GM21619 (cell line): ENCODE data around the gene TRABD2A.

Source experiments
- ATAC-seq: cut with Tn5 transposase; IDR thresholded peaks from one replicate; pipeline ENCODE4 v1.9.1; 2021; ENCODE audit not compliant: unreplicated experiment

Gene TRABD2A

DNA sequence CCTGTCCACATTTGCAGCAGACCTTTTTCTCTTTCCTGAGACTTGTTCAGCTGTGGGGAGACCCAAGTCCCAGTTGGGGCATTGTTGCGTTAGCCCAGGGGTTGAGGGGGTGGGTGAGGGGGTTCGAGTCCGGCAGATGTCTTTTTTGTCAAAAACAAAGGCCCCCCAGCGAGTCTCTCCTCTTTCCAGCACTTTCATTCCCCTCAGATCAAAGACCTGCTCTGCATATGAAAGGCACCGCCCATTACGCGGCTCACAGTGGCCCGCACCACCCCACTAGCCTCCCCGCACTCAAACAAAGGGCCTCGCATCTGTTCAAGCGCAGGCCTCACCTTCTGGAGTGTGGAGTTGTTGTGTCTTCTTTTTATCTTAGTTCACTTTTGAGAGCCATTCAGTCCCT, 25.2 kb downstream of the TRABD2A start:
- ATAC-seq, result no peak

DNA sequence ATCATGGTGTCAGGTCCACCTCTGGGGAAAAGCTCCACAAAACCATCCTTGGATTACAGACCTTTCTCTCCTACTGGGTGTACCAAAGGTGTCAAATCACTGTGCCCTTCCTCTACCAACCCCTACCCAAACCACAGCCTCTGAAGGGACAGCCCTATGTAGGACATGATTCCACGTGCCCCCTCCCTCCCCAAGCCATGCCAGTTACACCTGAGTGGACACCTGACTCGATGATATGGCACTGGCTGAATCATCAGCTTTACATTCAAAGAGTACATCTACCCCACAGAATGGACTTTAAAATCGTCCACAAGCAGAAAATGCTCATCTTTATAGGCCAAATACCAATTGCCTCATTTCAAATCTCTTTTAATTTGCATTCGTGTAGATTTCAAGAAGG, 26.0 kb downstream of the TRABD2A start:
- no peak for ATAC-seq

DNA sequence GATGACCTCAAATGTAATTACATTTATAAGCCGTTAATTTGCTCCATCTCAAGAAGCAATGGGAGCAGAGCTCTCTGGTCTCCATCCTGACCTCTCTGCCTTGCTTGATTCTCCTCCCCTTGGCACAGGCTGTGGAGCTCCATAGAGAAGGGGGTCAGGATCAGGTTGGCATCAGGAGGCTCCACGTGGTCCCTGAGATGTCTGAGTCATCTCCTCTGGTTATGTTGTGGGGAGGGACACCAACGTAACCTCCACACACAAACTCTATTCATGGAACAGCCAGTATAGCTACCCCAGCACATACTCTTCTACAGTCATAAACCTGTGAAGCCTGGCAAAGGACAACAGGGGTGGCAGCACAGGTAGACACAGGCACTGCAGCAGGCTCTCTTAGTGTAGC, 29.0 kb downstream of the TRABD2A start:
- no peak for ATAC-seq

DNA sequence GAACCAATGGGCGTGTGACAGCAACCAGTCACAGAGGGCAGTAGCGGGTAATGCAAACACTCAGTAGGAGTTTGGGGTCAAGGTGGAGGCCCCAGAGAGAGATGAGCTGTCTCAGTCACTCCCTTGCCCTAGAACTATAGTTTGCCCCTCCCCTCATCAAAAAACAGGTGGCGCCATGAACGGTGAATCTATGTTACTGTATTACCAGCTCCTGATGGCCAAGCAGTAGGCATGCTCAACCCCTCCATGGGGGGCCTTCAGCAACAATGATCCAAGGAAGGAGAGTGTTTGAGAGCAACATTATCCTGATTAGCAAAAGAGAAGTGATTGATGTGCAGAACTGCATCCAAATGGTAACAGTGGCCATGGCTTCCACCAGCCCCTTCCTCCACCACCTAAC, 30.4 kb downstream of the TRABD2A start:
- ATAC-seq, result no peak

DNA sequence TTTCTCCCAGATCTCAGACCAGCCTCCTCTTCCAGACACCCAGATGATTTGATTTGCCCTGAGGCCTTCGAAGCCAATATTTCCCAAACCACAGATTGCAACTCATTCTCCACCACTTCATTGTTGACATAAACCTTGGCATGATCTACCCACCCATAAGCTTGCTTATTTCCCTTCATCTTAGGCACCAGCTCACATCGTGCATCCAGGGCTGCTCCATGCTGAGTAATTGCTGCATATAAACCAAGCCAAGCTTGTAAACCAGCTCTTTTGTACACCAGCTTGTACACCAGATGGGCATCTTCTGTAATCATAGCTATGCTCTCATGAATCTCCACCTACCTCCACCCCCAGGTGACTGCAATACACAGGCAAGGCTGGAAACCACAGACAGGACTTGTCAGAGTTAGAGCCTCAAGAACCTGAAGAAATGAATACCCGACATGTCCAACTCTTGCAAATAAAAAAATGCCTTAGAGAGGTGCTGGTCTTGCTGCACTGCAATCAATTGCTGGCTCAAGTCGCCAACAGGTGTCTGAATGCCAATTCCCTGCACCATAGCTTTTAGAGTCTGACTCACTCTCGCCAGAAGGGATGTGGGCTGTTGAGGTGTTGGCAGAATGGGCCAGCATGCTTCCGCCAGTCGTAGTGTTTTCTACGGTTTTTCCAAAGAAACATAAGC, 31.5 kb downstream of the TRABD2A start:
- no peak for ATAC-seq

DNA sequence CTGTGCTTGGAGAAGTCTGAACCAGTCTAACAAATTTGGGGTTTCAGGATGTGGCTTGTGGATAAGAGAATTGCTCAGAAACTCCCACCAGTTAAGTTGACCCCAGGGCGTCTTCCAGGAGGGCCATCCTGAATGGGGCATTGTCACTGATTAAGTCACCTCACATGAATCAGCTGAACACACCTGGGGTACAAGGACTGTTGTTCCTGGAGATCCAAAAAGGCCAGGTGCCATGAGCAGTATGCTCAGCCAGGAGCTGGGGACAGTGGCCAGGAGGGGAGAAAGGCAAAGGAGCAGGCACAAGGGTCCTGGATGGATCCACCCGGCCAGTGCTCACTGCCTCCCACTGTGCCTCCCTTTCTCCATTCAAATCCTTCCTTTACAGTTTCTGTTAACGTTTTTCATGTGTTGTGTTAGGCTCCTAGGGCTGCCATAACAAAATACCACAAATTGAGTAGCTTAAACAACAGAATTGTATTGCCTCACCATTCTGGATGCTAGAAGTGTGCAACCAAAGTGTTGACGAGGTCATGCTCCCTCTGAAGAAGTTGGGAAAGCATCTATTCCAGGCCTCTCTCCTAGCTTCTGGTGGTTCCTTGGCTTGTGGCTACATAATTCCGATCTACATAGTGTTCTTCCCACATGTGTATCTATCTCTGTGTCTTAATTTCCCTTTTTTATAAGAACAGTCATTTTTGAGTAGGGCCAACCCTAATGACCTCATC, 33.4 kb downstream of the TRABD2A start:
- ATAC-seq, result no peak

DNA sequence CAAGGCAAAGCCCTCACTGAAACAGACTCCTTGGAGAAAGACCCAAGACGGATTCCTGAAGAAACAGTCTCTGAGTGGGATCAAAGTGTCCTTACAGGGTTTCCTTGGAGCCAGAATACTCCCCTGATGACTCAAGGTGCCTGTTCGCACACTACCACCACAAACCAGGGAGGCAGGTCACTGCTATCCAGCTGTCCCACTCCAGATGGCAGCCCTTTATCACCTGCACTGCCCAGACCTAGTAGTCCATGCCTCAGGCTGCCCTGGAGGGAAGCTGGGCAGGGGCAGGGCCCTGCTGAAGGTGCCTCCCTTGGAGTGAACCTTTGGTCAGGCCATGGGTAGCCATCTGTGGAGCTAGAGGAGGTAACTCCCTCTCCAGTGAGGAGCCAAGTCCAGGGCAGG, 34.1 kb downstream of the TRABD2A start:
- no peak for ATAC-seq

DNA sequence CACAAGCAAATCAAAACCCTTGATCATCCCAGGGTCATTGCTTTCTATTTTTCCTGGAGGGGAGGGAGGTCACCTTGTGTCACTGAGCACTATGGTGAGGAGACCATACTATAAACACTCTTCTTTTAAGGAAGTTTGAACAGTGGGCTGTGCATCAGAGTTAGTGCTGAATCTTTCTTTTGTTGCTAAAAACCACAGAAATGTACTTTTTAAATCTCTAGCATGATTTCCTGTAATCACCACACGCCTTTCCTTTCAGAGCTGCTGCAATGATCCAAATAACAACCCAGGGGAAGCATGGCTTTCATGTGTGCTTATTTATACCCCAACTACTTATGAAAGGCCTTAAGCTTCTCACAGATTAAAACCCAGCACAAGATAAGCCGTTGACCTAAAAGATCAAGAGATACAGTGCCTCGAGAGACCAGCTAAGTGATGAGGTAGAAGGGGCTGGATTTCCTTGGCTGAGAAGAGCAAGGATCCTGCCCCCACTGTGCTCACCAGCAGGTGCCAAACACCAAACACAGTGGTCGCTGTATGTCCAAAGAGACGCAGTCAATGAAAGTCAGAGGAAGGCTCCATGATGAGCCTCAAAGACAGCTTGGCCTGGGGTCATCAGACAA, 34.7 kb downstream of the TRABD2A start:
- no peak for ATAC-seq

DNA sequence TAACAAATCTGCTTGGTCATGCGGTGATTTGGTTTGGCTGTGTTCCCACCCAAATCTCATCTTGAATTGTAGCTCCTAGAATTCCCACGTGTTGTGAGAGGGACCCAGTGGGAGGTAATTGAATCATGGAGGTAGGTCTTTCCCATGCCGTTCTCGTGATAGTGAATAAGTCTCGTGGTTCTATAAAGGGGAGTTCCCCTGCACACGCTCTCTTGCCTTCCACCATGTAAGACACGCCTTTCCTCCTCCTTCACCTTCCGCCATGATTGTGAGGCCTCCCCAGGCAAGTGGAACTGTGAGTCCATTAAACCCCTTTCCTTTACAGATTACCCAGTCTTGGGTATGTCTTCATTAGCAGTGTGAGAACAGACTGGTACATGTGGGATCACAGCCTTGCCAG, 36.7 kb downstream of the TRABD2A start:
- no peak for ATAC-seq

DNA sequence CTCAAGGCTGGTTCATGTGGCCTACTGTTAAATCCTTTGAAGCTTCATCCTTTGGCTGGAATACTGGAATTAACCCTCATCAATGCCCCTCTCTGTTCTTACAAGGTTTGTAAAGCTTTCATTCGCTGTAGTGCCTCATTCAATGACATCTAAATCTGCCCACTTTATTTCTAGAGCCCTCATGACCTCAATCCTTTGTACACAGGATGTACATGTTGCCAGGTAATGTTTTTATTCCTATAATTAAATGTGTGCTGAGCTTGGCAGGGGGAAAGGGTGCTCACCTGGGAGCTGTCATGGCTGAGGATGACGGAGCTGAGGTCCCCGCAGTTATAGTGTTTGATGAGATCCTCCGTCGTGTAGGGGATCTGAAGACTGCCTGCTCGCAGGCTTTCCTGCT, 39.3 kb downstream of the TRABD2A start:
- ATAC-seq, result no peak

DNA sequence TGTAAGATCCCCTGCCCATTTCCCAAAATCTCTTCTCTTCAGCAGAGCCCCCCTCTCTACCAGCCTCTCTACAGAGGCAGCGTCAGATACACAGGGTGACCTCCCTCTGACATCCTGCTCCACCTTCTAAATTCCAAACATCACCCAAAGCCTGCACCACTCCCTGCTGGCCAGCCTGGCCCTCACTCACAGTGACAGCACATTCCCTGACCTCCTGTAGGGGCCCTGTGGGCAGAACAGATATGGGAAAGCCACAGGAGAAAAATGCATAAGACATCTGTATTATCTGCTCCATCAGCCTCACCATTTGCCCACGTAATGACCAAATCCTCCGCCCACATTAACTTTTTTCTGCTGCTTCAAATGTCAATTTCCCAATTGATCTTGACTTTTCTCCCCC, 40.6 kb downstream of the TRABD2A start:
- ATAC-seq, result no peak

DNA sequence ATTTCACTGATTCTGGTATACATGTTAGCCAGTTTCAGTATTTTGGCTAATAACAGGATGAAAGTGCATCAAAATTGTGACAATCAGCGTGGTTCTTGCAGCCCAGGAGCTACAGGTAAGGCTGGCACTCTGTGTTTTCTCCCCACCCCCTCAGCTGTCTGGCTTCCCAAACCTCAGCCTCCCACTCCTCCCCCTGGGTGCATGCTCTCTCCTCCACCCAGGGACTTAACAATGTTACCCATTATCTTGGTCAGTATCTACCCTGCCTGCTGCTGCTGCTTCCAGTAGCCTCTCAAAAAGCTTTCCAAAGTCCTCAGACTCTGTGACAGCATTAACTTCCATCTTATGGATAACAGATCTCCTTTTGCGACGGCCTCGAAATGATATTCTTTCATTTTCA, 41.0 kb downstream of the TRABD2A start:
- no peak for ATAC-seq

DNA sequence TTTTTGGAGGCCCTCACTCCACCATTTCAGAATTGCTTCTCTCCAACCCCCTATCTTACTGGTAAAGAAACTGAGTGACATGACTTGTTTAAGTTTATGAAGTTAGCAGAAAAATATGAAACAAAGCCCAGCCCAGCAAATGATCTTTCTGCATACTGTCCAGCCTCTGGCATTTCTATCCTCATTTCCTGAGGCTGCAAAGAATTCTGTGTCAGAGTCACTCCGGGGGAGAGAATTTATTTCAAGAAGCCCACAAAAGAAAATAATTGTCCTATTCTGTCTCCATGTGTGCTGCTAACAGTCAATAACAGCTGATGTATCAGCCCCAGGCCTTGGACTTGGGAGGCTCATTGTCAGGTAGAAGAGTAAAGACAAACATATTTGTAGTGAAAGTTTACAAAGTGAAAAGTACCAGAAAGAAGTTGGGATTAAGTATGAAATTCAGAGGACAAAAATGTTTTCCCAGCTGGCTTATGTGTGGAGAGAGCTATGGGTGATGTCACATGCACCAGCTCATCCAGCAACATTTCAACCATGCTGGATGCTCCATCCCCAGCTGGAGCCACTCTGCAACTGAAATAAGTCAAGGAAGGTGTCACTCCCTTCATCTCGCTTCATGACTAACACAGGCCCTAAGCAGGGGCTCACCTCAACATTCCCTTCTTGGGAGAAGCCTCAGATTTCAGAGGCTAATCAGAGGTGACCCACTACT, 42.3 kb downstream of the TRABD2A start:
- ATAC-seq, result no peak

DNA sequence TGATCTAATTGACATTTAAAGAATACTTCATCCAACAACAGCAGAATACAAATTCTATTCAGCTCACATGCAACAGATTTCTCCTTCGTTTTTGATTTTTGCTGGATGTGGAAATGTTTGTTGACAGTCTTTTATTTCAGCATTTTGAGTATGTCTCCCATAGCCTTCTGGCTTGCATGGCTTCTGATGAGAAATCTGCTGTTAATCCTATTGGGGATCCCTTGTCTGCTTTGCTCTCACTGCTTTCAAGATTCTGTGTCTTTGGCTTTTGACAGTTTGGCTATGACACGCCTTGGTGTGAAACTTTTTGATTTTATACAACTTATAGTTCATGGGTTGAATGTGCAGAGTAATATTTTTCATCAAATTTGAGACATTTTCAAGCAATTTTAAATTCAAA, 44.7 kb downstream of the TRABD2A start:
- ATAC-seq, result no peak

DNA sequence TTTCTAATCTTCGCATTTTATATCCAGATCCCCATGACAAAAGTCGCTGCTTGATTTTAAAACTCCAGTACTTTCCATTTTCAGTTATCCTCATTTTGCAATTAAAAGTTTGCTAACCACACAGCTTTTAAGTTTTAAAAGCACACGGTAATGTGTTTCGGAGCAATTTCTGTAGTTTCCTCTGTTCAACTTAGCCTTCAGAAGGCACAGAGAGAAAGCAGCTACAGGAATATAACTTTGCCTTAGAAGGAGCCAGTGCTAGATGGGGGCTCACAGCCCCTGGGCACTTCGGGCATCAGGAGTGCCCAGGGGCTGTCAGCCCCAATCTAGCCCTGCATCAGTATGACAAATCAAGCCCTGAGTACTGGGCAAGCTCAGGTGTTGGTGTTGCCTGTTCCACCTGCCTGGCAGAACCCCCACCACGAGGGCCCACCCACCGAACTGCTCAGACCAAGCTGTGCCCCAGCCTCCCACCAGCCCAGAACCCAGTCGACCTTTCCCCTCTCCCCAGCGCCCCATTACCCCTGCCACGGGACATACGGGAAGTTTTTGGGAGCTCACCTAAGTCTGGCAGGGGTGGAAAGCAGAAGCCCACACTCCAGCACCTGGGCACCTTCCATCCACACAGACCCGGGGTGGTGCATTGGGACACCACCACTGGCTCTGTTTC, 47.3 kb downstream of the TRABD2A start:
- ATAC-seq, result no peak

DNA sequence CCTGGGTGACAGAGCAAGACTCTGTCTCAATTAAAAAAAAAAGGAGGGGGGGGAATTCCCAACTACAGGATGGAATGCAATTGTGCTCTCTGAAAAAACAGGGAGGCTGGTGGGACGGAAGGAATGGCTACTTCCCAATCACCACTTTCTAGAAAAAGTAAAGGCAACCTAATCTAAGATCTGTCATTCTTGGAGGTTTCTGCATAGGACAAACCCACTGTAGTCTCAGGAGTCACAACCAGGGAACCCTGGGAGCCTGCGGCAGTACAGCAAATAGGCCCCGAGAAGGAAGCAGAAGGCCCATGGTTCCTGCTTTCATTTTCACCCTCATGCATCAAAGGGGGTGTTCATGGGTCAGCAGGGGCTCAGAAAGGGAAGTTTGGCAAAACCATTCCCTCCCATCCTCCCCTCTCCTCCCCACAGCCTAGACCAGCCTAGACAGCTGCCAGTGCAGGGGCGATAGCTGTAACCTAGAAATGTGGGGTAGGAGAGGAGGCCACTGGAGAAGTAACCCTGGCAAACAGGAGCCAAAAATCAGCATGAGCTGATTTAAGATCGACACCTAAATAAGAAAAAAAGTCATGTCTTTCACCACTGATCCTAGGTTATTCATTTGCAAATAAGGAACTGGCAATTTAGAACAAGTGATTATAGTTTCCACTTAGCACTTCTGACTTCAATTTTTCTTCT, 48.0 kb downstream of the TRABD2A start:
- peak; percentile 83 for ATAC-seq

DNA sequence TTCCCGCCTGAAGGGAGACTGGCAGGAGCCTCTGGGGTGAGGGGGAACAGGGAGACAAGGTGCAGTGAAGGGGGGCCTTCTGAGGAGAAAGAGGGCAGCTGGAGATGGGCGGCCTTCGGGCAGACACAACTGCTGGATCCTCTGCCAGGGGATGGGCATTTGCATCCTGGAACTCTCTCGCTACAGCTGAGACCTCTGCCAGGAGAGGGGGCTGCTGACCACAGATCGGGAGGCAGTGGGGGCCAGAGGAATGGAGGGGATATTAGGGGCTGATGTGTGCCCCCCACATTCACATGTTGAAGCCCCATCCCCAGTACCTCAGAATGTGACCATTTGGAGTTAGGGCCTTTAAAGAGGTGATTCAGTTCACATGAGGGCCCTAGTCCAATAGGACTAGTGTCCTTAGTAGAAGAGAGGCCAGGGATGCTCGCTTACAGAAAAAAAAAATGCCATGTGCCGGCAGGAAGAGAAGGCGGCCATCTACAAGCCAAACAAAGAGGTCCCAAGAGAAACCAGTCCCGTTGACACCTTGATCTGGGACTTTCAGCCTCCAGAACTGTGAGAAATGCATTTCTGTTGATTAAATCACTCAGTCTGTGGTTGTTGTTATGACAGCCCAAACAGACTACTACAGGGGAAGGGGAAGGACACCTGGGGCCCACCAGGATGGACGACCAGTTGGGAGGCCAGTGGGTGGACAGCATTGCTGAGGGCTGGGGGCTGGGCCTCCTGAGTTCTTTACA, 50.0 kb downstream of the TRABD2A start:
- no peak for ATAC-seq

DNA sequence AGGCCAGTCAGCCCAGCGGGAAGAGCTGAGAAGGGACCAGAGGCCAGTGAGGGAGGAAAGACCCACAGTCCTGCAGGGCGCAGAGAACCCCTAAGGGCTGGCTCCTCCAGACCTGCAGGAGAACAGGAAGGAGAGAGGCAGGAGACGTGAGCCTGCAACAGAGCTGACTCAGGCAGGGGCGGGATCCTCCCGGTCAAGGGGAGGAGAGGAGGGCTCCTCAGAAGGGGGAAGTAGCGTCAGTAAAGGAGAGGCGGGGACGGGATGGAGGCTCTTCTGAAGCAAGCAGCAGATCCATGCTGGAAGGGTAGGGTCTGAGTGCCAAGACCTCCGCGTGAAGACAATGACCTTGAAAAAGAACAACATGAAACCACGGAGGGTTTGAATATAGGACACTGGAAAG, 50.8 kb downstream of the TRABD2A start:
- no peak for ATAC-seq

DNA sequence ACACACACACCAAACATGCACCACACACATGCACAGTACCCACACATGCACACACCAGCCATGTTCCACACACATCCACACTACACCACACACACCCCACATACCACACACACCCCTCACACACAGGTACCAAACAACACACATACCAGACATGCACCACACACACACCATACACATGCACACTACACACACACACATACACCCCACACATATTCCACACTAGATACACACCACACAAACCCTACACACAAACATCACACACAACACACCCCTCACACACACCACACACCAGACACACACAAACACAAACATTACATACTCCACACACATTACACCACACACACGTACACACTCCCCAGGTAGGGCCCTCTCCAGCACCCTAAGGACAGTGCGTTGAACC, 51.2 kb downstream of the TRABD2A start:
- ATAC-seq, result no peak

DNA sequence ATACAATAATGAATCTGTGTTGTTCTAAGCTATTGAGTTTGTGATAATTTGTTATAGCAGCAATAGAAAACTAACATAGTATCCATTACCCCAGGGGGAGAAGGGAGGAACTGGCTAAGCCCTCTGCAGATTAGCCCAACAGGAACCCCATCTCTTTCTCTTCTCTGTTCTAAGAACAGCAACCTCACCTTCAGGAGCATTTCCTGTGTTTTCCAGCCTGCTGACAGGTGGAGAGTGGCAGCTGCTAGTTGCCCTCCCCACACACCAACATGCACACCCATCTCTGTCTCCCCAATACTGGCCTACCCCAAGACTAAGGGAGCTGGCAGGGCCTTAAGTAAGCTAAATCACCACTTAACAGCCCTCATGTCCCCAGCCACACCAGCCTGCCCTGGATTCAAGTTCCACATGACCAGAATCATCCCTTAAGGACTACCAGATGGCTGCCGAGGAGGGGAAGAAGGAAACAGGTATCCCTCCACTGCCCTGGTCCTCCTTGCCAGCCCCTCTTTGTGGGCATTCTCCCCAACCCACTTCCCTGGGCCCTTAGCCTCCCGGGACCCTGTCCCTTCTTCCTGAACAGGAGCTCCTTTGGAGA, 52.8 kb downstream of the TRABD2A start:
- ATAC-seq, result no peak
